Kidney tubule cell (primary cell): ENCODE measurements around the gene WNT8B.

Source experiments
- DNase-seq: peaks from one replicate; pipeline ENCODE4 v3.0.0-alpha.2; 2018; ENCODE audit warnings: low spot score

The WNT8B gene

GRCh38 chr10:100519311-100520051, 56.7 kb downstream of the WNT8B start, which contains the start of gene SEC31B:
TSS of gene SEC31B (minus strand) at chr10:100519861. CDS start at chr10:100516952, 2,909 bp downstream.
- DNase-seq: peak; percentile 17

GRCh38 chr10:100520811-100521210, 58.0 kb downstream of the WNT8B start:
- DNase-seq: peak; percentile 30

GRCh38 chr10:100522107-100522801, 59.4 kb downstream of the WNT8B start:
- no peak for DNase-seq

GRCh38 chr10:100522945-100523344, 60.1 kb downstream of the WNT8B start:
- no peak for DNase-seq

GRCh38 chr10:100524206-100524605, 61.4 kb downstream of the WNT8B start:
- DNase-seq: no peak

GRCh38 chr10:100524638-100525037, 61.8 kb downstream of the WNT8B start:
- DNase-seq: no peak

GRCh38 chr10:100528123-100528886, 65.5 kb downstream of the WNT8B start:
- no peak for DNase-seq

GRCh38 chr10:100528921-100529474, 66.2 kb downstream of the WNT8B start:
- no peak for DNase-seq

- peak; percentile 90 for DNase-seq
These were observed 66.9 kb downstream of the WNT8B start, which contains the start of gene NDUFB8 for GRCh38 chr10:100529475-100530298. TSS of gene NDUFB8 (minus strand) at chr10:100529871. CDS start at chr10:100529851, 20 bp downstream.

GRCh38 chr10:100531761-100532160, 69.0 kb downstream of the WNT8B start:
- no peak for DNase-seq
